ENCODE results near the gene GRHL3.

GRCh38 chr1:24324903-24325302, 5.7 kb downstream of the GRHL3 start:
- TF ChIP-seq POLR2A (IDR thresholded peaks at IDR 0.05; ENCODE audit: low read depth, low read length): no peak
- TF ChIP-seq POLR2AphosphoS5 (IDR thresholded peaks at IDR 0.05; ENCODE audit: low read depth, low read length): no peak

Data from GM12891 (cell line).